ENCODE measurements around the gene HHIPL1.
A peak's percentile ranks its signal among the peaks of the same experiment; 100 is the strongest.

The HHIPL1 gene

GRCh38 chr14:99675382-99675835 lies 30.5 kb downstream of the HHIPL1 start:
- no peak for DNase-seq (ENCODE audit: low read depth in 2 of 2)

GRCh38 chr14:99675951-99676350 lies 31.0 kb downstream of the HHIPL1 start:
- DNase-seq (ENCODE audit: low read depth in 2 of 2) = no peak

- DNase-seq (ENCODE audit: low read depth in 2 of 2) = no peak
Observed at GRCh38 chr14:99676657-99677056, 31.7 kb downstream of the HHIPL1 start.

- DNase-seq (ENCODE audit: low read depth in 2 of 2) = no peak
Observed at GRCh38 chr14:99677231-99678140, 32.6 kb downstream of the HHIPL1 start.

- DNase-seq (ENCODE audit: low read depth in 2 of 2) = no peak
Observed at GRCh38 chr14:99678198-99678597, 33.3 kb downstream of the HHIPL1 start.

- no peak for DNase-seq (ENCODE audit: low read depth in 2 of 2)
Observed at GRCh38 chr14:99679111-99679510, 34.2 kb downstream of the HHIPL1 start.

- DNase-seq (ENCODE audit: low read depth in 2 of 2) = no peak
Observed at GRCh38 chr14:99679543-99679942, 34.6 kb downstream of the HHIPL1 start.

- no peak for DNase-seq (ENCODE audit: low read depth in 2 of 2)
Observed at GRCh38 chr14:99679996-99680395, 35.1 kb downstream of the HHIPL1 start.

GRCh38 chr14:99681101-99681831 lies 36.3 kb downstream of the HHIPL1 start:
- no peak for DNase-seq (ENCODE audit: low read depth in 2 of 2)

GRCh38 chr14:99681832-99682148 lies 36.9 kb downstream of the HHIPL1 start:
- no peak for DNase-seq (ENCODE audit: low read depth in 2 of 2)

GRCh38 chr14:99682809-99683618 lies 38.1 kb downstream of the HHIPL1 start:
- peak; percentile 76 to 84 for DNase-seq (ENCODE audit: low read depth in 2 of 2)

- peak; percentile 99 for DNase-seq (ENCODE audit: low read depth in 2 of 2)
Observed at GRCh38 chr14:99683619-99684409, 38.9 kb downstream of the HHIPL1 start, which contains the start of gene CYP46A1. CYP46A1 (plus strand) TSS chr14:99684298; CDS start chr14:99684418, 120 bp downstream.

- DNase-seq (ENCODE audit: low read depth in 2 of 2) = no peak
Observed at GRCh38 chr14:99684410-99684934, 39.5 kb downstream of the HHIPL1 start.

GRCh38 chr14:99685151-99685591 lies 40.2 kb downstream of the HHIPL1 start:
- no peak for DNase-seq (ENCODE audit: low read depth in 2 of 2)

- DNase-seq (ENCODE audit: low read depth in 2 of 2) = no peak
Observed at GRCh38 chr14:99685596-99685995, 40.7 kb downstream of the HHIPL1 start.

GRCh38 chr14:99686557-99687283 lies 41.8 kb downstream of the HHIPL1 start:
- no peak for DNase-seq (ENCODE audit: low read depth in 2 of 2)

- DNase-seq (ENCODE audit: low read depth in 2 of 2) = peak in 1 of 2 donors; percentile 25
Observed at GRCh38 chr14:99687284-99688209, 42.6 kb downstream of the HHIPL1 start.

- DNase-seq (ENCODE audit: low read depth in 2 of 2) = no peak
Observed at GRCh38 chr14:99688210-99688581, 43.3 kb downstream of the HHIPL1 start.

- no peak for DNase-seq (ENCODE audit: low read depth in 2 of 2)
Observed at GRCh38 chr14:99688629-99689028, 43.7 kb downstream of the HHIPL1 start.
